Stimulated activated CD4-positive, alpha-beta T cell treated with anti-CD3 and anti-CD28 coated beads, Interleukin-2, amount 100 ng/mL, for 24 hours (primary cell): Measurements from ENCODE around the gene SOX5.

Experiments used
- DNase-seq, 2 donors: peaks; one replicate each; pipeline ENCODE4 v3.0.0-alpha.2; 2020

SOX5 gene

GRCh38 chr12:23949348-23950209 is at the start of gene SOX5:
TSS of gene SOX5 (minus strand) at chr12:23949670. CDS start at chr12:23949601, 69 bp downstream.
- no peak for DNase-seq

DNA sequence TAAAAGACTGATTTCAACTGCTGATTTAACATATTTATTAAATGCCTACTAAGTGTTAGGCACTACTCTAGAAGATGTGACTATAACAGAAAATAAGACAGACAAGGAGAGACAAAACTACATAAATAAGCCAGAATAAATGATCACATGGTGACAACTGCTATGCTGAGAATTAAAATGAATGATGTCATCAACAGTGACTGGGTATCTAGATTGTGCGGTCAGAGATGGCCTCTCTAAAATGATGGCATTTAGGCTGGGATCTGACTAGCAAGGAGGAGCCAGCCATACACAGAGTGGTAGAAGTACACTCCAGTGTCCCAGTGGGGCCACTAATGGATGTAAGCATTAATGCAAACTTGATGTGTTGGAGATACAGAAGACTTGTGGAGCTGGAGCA is 37.6 kb upstream of the SOX5 start:
- no peak for DNase-seq

DNA sequence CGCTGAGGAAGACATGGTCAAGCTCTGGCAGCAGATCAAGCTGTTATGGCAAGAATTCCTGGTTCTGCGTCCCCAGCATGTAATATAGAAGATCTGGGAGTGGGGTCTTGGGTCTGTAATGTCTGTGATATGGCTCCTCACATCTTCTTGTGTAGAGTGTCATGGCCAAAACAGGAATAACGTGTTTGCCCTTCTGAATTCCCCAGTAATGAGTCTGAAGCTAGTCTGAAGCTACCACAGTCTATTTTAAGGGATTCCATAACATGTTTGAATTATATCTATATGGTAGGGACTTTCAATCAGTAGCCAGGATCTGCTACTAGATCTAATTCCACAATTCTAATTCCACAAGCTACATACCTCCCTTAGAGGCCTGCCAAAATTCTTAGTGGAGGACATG is 31.4 kb upstream of the SOX5 start:
- DNase-seq, result no peak

DNA sequence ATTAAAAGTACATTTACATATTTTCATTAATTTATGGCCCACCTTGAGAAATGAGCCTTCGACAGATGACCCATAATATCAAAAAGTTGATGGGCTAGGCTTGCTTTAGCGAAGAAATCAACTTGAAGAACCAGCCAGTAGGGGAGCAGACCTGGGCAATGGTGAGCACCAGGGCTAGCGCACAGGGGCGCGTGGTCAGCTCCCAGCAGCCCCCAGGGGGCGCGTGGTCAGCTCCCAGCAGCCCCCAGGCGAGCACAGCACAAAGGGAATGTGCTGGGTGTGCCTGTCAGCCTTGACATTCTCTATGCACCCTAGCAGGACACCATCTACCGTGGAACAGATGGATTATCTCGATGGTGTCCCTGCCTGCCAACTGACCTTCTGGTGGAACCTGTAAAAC is 15.3 kb upstream of the SOX5 start:
- DNase-seq, result no peak

- DNase-seq, result no peak
Measured at GRCh38 chr12:23959826-23960225, 10.4 kb upstream of the SOX5 start.

DNA sequence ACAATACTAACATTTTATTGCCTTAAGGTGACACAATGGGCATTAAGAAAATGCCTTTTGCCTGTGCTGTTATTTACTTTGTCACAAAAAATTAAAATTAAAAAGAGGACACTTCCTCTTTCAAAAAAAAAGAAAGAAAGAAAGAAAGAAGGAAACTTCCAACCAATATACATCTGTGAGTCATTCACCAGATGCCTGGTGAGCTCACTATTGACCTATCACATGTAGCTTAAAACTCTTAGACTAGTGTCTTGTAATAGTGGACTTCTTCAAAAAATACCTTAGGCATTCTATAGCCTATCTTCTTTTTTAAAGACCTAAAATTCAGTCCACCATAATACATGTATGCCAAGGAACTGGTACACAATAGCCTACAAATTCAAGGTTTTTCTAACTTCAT is 4.9 kb upstream of the SOX5 start:
- no peak for DNase-seq

- no peak for DNase-seq
Measured at GRCh38 chr12:23952071-23952470, 2.6 kb upstream of the SOX5 start.

DNA sequence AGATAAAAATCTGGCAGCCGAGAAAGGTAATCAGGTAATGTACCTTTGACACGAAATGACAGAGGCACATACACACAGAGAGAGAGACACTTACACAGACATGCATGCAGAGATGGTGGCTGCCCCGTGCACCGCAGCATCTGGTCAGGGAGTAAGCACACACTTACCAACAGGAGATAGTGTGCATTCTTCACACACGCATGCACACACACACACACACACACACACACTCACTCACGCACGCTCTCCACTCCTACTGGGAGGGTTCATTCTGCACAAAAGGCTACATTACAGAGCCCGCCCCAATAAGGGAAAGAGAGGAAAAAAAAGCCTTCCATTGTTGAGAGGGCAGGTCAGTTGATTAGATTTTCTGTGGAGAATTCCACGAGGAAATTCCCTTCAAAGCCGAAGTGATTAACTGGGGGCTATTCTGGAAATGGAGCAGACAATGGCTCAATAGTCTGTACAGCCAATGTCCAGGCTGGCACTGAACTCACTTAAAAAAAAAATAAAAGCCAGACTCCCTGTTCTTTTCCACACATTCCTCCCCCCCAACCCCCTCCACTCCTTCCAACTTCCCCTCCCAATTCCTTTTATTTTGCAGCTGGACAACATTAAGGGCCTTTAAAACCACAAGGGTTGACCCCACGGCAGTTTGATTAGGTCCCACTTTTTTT is 1.4 kb upstream of the SOX5 start:
- DNase-seq, result no peak

DNA sequence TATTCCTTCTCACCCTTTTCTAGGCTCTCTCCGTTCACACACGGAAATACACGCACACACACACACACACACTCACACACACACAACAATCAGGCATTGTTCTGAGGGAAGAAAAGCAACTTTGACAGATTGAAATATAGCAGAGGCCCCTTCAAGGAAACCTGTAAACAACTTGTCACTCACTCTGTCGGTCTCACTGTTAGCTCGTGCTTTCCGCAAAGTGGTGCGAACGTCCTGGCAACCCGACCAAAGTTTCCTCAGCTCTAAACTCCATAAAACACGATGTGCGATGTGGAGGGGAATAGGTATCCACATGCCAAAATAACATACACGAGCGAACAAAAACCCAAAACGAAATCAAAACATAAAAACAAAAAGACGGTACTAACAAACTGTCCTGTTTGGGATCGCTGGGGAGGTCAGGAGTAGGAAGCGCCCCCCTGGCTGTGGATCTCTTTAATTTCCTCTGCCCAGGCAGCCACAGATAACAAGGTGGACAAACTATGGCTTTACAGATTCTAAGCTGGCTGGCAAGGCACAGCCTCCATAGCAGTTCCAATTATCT is 822 bp upstream of the SOX5 start:
- no peak for DNase-seq

- no peak for DNase-seq
Measured at GRCh38 chr12:23948291-23948690, 1.2 kb downstream of the SOX5 start.

DNA sequence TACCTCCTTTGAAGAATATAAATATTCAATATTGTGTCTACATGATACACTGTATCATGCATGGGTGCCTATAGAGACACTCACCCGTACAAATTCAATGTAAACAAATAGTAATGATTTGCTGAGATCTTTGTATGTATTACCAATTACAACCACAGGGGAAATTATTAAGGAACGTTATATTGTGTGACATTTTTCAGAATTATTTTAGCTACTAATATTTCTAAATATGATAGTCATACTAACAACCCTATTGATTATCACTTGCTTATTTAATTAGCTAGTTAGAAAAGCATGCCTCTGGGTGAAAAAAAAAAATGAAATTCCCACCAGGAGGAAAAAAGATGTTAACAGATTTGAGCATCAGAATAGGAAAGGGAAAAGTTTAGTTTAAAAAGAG is 2.1 kb downstream of the SOX5 start:
- no peak for DNase-seq

GRCh38 chr12:23945249-23945648 is 4.2 kb downstream of the SOX5 start:
- DNase-seq, result no peak

DNA sequence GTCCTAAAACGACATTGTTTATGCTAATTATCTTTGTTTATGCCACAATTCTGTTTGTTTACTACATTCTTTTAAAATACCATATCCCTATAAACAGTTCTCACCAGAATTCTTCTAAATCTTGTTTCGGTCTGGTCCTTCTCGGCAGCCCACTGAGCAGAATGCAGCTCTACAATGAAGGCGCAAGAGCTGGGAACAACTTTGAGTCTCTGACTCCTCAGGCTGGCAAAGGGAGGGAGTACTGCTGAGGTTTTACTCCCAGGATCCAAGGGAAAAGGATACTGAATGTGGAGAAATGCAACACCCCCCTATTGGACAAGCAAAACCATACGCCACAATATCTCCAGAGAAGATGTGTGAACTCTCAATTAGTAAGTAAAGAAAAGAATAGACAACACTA is 5.4 kb downstream of the SOX5 start:
- no peak for DNase-seq

- no peak for DNase-seq
Measured at GRCh38 chr12:23942841-23943240, 6.6 kb downstream of the SOX5 start.

DNA sequence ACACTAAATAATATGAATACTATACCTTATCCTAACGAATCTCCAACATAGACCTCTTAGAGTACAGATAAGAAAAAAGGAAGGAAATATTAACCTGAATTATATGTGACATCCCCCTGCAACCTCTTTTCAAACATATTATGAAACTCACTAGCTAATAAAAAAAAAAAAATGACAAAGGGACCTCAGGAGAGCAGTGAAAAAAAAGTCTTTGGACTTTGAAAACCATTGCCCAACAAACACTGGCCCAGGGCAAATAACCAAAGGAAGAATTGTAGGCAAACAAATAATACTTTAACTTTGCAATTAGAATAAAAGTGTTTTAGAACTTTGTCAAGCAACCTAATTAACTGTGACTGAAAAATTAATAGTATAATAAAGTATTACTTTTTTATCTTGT is 7.7 kb downstream of the SOX5 start:
- DNase-seq, result no peak

- no peak for DNase-seq
Measured at GRCh38 chr12:23938422-23938821, 11.0 kb downstream of the SOX5 start.

GRCh38 chr12:23931176-23931575 is 18.3 kb downstream of the SOX5 start:
- no peak for DNase-seq

DNA sequence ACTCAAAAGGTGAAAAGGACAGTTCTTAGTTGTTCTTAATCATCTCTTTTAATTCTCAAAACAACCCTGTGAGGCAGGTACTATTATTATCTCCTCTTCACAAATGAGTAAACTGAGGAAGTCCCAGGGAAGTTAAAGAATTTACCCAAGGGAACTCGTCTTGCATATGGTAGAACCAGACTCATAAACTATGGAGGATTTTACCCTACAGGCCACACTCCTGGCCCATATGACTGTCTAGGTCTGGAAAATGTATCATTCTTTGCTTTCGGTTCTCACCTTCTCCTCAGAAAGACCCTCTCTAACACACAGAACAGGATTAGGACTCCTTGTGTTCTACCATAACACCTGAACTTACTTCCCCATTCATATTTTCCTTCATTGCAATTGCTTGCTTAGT is 18.9 kb downstream of the SOX5 start:
- DNase-seq, result no peak

DNA sequence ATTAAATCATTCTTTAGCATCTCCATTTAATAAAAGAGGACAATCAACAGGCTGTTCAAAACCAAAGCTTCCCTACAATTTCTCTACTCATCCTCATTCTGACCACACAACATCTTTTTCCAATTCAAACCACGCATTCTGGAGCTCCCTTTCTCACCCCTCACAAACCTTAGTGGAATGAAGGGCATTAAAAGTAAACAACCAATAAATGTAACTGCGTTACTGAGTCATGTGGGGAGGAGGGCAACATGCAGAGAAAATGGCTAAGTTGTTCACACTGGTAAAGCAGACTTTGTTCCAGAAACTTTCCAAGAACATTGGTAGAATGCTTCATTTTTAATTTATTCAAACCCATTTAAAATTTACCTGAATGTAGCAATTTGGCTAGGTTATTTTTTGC is 19.6 kb downstream of the SOX5 start:
- DNase-seq, result no peak

DNA sequence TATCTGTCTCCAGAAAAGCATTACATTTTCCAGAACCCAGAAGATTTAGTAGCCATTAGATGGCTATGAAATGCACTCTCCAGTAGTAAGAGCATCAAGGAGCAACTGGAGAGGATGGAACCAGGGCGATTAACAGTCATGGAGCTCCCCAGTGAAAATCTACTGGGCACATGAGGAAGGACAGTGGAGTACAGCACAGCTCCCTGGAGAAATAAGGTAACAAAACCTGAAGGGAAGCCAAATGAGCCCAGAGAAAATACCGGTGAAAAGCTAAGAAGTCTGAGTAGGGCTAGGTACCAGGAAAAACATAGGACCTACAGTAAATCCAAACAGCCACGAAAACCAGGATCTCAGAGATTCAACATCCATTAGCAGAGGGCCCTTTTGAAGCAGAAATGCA is 21.6 kb downstream of the SOX5 start:
- no peak for DNase-seq

GRCh38 chr12:23921099-23921856 is 28.2 kb downstream of the SOX5 start:
- no peak for DNase-seq

- DNase-seq, result no peak
Measured at GRCh38 chr12:23911574-23911973, 37.9 kb downstream of the SOX5 start.

- DNase-seq, result no peak
Measured at GRCh38 chr12:23909551-23909950, 39.9 kb downstream of the SOX5 start.
